ENCODE results near the gene BARHL2.

- TF ChIP-seq CTCF (IDR thresholded peaks at IDR 0.05) (no peak), POLR2AphosphoS5 (IDR thresholded peaks at IDR 0.05) (no peak), EP300 (IDR thresholded peaks at IDR 0.05) (no peak)
These were observed 12.3 kb downstream of the BARHL2 start for GRCh38 chr1:90704817-90705216.
